GM18909 (cell line): ENCODE data around the gene DCX.

Source experiments
- ATAC-seq: cut with Tn5 transposase; IDR thresholded peaks from one replicate; pipeline ENCODE4 v1.9.1; 2021; ENCODE audit warnings: mild to moderate bottlenecking; ENCODE audit not compliant: unreplicated experiment, poor library complexity

Gene DCX

GRCh38 chrX:111411983-111412382, at the start of gene DCX:
DCX (minus strand) TSS chrX:111412192; CDS start chrX:111410398, 1,794 bp downstream.
- no peak for ATAC-seq

- no peak for ATAC-seq
These were observed 48.6 kb upstream of the DCX start for GRCh38 chrX:111460607-111461006.

- peak; percentile 89 for ATAC-seq
These were observed 35.3 kb upstream of the DCX start for GRCh38 chrX:111447298-111447697.

- peak; percentile 72 for ATAC-seq
These were observed 33.5 kb upstream of the DCX start for GRCh38 chrX:111445485-111445884.

GRCh38 chrX:111444881-111445280, 32.9 kb upstream of the DCX start:
- ATAC-seq = no peak

- ATAC-seq = no peak
These were observed 32.0 kb upstream of the DCX start for GRCh38 chrX:111443946-111444345.

GRCh38 chrX:111442791-111443190, 30.8 kb upstream of the DCX start:
- ATAC-seq = no peak

GRCh38 chrX:111435469-111435868, 23.5 kb upstream of the DCX start:
- ATAC-seq = no peak

GRCh38 chrX:111431001-111431400, 19.0 kb upstream of the DCX start:
- no peak for ATAC-seq

GRCh38 chrX:111411557-111411956, 435 bp downstream of the DCX start:
- no peak for ATAC-seq

- no peak for ATAC-seq
These were observed 1.4 kb downstream of the DCX start for GRCh38 chrX:111410590-111411078.

GRCh38 chrX:111409326-111409725, 2.7 kb downstream of the DCX start:
- ATAC-seq = no peak

GRCh38 chrX:111407948-111408347, 4.0 kb downstream of the DCX start:
- ATAC-seq = no peak

- no peak for ATAC-seq
These were observed 9.6 kb downstream of the DCX start for GRCh38 chrX:111402344-111402743.

- no peak for ATAC-seq
These were observed 16.8 kb downstream of the DCX start for GRCh38 chrX:111395149-111395548.

GRCh38 chrX:111394569-111394968, 17.4 kb downstream of the DCX start:
- ATAC-seq = no peak

- ATAC-seq = no peak
These were observed 24.4 kb downstream of the DCX start for GRCh38 chrX:111387470-111388070.

- ATAC-seq = no peak
These were observed 25.3 kb downstream of the DCX start for GRCh38 chrX:111386615-111387233.

- no peak for ATAC-seq
These were observed 25.9 kb downstream of the DCX start for GRCh38 chrX:111386077-111386476.

GRCh38 chrX:111382277-111382676, 29.7 kb downstream of the DCX start:
- no peak for ATAC-seq

GRCh38 chrX:111376897-111377578, 35.0 kb downstream of the DCX start:
- no peak for ATAC-seq

GRCh38 chrX:111376486-111376885, 35.5 kb downstream of the DCX start:
- no peak for ATAC-seq
